Right renal pelvis (tissue), 4 donors: ENCODE results near the gene ZFP64. TPM values are rescaled to one million over a fixed set of nuclear protein-coding genes. Genes with fewer than 3 reads are reported as not detected.
"Not testable (repeated sequence)": the region's sequence is repeated elsewhere in the genome, so short reads cannot be mapped to it uniquely, and the experiment has no call there.

Experiments used
- DNase-seq, 4 donors: peaks; one replicate each; pipeline ENCODE4 v3.0.0-alpha.2; 2013; ENCODE audit warnings: low read depth in 4 of 4, low spot score in 3 of 4, missing footprints in 1 of 4
- polyA plus RNA-seq, 4 donors: library from polyadenylated mRNA; unstranded; fragments of 120-200 nt; gene quantifications; one replicate each; pipeline ENCODE4 v1.2.1, GENCODE V29; 2013; ENCODE audit not compliant: insufficient read length in 4 of 4

The ZFP64 gene
- polyA plus RNA-seq = 10 to 100 TPM; 20.3 to 21.5 (median 21.2) TPM

GRCh38 chr20:52191132-52191915 lies at the start of gene ZFP64:
TSS of gene ZFP64 (minus strand) at chr20:52191779. CDS start at chr20:52191636, 143 bp downstream.
- DNase-seq = peak; percentile 58 to 68 (median 65)

- no peak for DNase-seq
Observed at GRCh38 chr20:52240802-52241201, 49.2 kb upstream of the ZFP64 start.

- no peak for DNase-seq
Observed at GRCh38 chr20:52239102-52239501, 47.5 kb upstream of the ZFP64 start.

- no peak for DNase-seq
Observed at GRCh38 chr20:52236292-52236691, 44.7 kb upstream of the ZFP64 start.

- no peak for DNase-seq
Observed at GRCh38 chr20:52235129-52235528, 43.5 kb upstream of the ZFP64 start.

DNA sequence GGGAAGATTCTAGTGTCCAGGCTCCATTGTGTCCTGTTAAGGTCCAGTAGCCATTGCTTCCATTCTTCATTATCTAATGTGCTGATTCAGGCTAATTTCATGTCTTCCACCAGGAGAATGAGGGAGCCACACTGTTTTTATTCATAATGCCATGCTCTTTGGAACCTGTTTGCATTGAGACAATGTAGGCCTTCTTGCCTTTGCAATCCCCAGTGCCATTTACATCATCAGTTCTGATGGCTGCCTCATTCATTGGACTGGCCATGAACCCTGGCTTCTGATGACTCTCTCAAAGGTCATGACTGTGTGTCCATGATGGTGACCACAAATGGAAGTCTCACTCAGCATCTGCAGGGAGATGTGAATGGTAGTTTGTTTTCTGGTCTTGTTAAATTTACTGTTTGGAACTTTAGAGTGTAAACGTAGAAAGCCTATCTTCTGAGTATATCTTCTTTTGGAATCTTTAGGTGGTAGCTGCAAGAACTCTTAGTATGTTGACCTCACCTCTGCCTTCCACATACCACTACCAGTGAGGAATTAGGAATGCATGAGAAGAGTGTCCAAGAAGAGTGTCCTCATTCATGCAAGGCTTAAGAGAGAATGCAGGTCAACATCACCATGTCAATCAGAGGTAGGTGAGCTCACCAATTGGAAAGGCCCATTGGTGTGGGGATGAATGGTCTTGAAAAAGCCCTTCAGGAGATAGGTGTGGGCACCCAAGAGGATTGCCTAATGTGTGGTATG lies 42.9 kb upstream of the ZFP64 start:
- no peak for DNase-seq

DNA sequence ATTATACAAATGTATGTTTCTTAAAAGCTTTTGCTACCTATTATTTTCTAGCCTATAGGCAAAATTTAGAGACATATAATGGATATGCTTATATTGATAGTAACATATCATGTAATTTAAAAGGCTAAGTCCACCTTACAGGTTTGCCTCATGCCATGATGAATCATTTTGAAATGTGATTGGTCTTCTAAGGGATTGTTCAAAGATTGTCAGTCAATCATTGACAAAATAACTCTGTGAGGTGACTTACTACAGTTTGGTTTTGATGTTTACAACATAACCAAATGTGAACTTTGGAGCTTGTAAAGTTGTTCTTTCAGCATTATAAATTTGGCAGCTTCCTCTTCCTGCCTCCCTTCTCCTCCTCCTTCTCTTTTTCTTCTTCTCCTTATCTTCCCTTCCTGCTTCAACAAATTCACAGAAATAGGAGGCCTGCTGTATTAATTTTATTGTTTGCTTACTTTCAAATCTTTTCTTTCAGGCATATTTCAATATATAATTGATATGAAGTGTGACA lies 39.7 kb upstream of the ZFP64 start:
- DNase-seq = no peak

DNA sequence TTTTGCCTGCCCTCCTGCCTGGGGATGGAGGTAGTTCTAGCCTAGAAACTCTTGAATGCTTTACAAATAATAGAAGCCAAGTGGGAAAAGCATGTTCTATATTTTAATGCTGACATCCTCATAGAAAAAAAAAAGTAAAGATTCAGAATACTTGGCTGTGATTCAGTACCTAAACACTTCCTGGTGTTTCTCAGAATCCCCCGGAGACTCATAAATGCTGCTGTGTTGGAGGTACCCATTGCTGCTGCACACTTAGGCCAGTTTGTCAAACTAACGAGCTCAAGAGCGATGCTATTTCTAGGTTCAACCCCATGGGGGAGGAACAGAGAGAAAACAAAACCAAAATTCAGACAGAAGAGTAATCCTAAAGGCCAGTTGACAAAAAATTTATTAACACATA lies 38.8 kb upstream of the ZFP64 start:
- DNase-seq = peak in 1 of 4 donors; percentile 12

GRCh38 chr20:52229346-52229745 lies 37.8 kb upstream of the ZFP64 start:
- not testable (repeated sequence) for DNase-seq

GRCh38 chr20:52226370-52226769 lies 34.8 kb upstream of the ZFP64 start:
- no peak for DNase-seq

GRCh38 chr20:52224920-52225319 lies 33.3 kb upstream of the ZFP64 start:
- no peak for DNase-seq

DNA sequence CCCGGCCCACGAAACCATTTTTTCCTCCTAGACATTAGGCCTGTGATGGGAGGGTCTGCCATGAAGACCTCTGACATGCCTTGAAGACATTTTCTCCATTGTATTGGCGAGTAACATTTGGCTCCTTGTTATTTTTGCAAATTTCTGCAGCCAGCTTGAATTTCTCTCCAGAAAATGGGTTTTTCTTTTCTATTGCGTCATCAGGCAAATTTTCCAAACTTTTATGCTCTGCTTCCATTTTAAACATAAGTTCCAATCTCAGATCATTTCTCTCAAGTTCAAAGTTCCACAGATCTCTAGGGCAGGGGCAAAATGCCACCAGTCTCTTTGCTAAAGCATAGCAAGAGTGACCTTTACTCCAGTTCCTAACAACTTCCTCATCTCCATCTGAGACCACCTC lies 29.8 kb upstream of the ZFP64 start:
- not testable (repeated sequence) for DNase-seq

DNA sequence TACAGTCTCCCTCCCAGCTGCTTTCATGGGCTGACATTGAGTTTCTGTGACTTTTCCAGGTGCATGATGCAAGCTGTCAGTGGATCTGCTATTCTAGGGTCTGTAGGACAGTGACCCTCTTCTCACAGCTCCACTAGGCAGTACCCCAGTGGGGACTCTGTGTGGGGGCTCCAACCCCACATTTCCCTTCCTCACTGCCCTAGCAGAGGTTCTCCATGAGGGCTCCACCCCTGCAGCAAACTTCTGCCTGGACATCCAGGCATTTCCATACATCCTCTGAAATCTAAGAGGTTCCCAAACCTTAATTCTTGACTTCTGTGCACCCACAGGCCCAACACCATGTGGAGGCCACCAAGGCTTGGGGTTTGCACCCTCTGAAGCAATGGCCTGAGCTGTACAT lies 29.3 kb upstream of the ZFP64 start:
- DNase-seq = not testable (repeated sequence)

DNA sequence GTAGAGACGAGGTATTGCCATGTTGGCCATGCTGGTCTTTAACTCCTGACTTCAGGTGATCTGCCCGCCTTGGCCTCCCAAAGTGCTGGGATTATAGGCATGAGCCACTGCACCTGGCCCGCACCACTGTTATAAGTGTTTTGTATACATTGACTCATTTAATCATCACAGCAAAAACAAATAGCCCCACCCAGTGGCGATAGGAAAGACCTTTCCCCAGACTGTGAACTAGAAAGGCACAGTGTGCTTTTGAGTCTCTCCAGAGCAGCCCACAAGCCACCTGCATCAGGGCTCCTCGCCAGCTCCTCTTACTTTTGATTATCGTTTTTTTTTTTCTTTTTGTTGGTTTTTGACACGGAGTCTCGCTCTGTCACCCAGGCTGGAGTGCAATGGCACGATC lies 27.9 kb upstream of the ZFP64 start:
- no peak for DNase-seq

DNA sequence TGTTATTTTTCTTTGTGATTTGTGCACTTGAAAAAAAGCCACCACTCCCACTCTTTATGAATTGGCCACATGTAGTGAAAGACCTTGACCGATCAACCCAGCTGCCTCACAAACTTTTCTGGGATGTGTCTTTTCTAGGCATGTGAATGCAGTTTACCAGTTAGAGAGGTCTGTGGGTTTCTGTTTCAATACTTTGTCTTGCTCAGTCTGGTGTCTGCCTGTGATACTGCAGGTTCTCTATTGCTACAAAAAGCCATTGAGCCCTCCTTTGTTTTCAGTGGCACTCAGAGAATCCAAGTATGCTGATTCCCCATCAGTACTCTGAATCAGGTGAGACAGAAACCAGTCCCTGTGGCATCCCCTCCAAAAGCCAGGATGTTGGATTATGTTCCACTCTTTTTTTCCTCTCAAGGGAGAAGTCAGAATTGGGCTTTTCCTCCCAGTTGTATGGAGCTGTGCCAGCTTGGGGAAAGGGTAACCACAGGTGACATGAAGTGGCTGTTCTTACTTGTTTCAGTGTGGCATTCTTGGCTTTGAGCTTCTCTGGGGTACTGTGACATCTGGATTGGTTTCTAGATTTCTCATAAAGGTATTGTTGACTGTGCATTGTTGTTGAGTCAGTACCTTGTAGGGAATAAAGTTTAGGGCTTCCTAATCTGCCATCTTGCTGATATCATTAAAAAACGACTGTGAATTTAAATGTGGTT lies 26.3 kb upstream of the ZFP64 start:
- no peak for DNase-seq

GRCh38 chr20:52213995-52214394 lies 22.4 kb upstream of the ZFP64 start:
- DNase-seq = no peak

DNA sequence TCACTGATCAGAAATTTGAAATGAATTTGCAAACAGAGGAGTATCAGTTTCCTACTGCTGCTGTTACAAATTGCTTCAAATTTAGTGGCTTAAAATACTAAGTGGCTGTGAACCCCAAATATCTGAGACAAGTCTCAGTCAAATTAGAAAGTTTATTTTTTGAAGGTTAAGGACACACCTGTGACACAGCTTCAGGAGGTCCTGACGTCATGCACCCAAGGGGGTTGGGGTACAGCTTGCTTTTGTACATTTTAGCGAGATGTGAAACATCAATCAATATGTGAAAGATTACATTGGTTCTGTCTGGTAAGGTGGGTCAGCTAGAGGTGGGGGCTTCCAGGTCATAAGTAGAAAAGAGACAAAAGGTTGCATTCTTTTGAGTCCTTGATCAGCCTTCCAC lies 21.4 kb upstream of the ZFP64 start:
- DNase-seq = no peak

DNA sequence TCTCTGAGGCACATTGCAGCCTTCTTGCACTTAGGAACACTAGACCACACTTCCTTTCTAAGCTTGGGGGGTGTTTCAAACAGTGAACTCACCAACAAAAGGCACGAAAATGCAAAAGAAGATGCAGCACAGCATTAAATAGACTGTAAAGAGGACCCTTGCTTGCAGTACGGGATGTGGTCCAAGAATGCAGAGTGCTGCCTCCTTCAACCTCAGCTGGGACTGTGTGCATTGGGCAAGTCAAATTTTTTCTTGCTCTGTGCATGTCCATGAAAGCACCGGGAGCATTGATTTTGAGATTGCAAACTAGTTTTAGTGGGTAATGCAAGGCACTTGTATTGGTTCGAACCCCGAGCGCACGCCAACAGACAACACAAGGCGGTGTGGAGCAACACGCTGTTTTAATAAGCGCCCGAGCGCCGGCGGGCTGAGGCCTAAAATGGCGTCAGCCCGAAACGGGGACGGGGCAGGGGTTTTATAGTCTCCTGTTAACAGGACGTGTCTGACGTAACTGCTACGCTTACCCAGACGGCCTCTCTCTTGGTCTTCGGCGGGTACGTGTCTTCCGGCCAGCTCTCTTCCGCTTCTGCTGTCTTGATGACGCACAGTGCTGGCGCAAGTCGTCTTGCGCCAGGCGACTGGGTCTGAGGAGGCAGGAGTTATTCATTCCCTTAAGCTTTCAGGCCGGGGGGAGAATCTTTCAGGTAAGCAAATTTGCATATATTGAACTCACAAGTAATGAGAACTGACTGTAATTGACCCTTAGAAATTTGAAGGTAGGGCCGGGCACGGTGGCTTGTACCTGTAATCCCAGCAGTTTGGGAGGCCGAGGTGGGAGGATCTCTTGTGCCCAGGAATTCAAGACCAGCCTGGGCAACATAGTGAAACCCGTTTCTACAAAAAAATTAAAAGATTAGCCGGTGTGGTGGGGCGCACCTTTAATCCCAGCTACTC lies 18.7 kb upstream of the ZFP64 start:
- DNase-seq = no peak

DNA sequence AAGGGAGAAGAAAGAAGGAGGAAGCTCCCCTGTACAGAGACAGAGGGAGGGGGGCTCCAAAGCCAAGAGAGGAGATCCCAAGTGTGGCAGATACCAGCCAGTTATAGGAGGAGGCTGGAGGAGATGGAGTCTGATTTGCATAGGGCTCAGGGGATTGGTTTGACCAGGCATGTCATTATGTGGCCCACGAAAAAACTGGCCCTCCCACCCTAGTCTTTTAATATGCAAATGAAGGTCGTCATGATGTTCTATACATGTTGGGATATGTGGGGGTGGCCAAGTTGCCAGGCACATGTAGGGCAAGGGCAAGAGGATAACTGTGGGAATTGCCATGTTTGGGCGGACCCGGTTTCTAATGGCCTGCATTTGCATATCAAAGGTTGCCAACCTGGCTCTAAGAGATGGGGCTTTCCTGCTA lies 17.6 kb upstream of the ZFP64 start:
- DNase-seq = no peak
